WTC11 (cell line): ENCODE data around the gene EXOC4.

Experiments
- ATF6 ChIP-seq: sonication (generic); formaldehyde crosslinking; IDR thresholded peaks from 2 replicates; pipeline ENCODE4 v1.8.1; 2023; ENCODE audit warnings: mild to moderate bottlenecking, missing genetic modification reagents
- ZNF281 ChIP-seq: sonication (generic); formaldehyde crosslinking; IDR thresholded peaks from 2 replicates; pipeline ENCODE4 v1.8.0; 2023; ENCODE audit warnings: mild to moderate bottlenecking, missing genetic modification reagents
- ZNF512 ChIP-seq: sonication (generic); formaldehyde crosslinking; IDR thresholded peaks from 2 replicates; pipeline ENCODE4 v1.8.1; 2022; ENCODE audit warnings: missing genetic modification reagents, borderline replicate concordance

- no peak for TF ChIP-seq ZNF512 (CRISPR knock-in tag)
- TF ChIP-seq ATF6 (CRISPR knock-in tag), result no peak
- TF ChIP-seq ZNF281 (CRISPR knock-in tag), result no peak
Measured at GRCh38 chr7:133539016-133539415, 286.1 kb downstream of the EXOC4 start.
